Lower leg skin (tissue), 3 donors: ENCODE data around the gene LRP5.

Experiments used
- POLR2A ChIP-seq, 2 donors: fragments of 450-650 bp; IDR thresholded peaks; one replicate each; pipeline ENCODE4 v1.6.1; 2016 to 2017; ENCODE audit warnings: antibody characterized with exemption in 2 of 2, mild to moderate bottlenecking in 1 of 2, moderate library complexity in 1 of 2
- TF ChIP-seq, protein P1 (sequence below), 3 donors: fragments of 450-650 bp; IDR thresholded peaks; one replicate each; pipeline ENCODE4 v1.5.1; 2016; ENCODE audit warnings: antibody characterized with exemption in 3 of 3, mild to moderate bottlenecking in 3 of 3, moderate library complexity in 2 of 3

- TF ChIP-seq, protein P1, sequence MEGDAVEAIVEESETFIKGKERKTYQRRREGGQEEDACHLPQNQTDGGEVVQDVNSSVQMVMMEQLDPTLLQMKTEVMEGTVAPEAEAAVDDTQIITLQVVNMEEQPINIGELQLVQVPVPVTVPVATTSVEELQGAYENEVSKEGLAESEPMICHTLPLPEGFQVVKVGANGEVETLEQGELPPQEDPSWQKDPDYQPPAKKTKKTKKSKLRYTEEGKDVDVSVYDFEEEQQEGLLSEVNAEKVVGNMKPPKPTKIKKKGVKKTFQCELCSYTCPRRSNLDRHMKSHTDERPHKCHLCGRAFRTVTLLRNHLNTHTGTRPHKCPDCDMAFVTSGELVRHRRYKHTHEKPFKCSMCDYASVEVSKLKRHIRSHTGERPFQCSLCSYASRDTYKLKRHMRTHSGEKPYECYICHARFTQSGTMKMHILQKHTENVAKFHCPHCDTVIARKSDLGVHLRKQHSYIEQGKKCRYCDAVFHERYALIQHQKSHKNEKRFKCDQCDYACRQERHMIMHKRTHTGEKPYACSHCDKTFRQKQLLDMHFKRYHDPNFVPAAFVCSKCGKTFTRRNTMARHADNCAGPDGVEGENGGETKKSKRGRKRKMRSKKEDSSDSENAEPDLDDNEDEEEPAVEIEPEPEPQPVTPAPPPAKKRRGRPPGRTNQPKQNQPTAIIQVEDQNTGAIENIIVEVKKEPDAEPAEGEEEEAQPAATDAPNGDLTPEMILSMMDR (IDR thresholded peaks at IDR 0.05): no peak
- TF ChIP-seq POLR2A (IDR thresholded peaks at IDR 0.05): no peak
These were observed 39.2 kb upstream of the LRP5 start for GRCh38 chr11:68273026-68273738.
